Spleen (tissue), 7 donors: ENCODE measurements around the gene YIPF2.

Experiments
- POLR2A ChIP-seq, 3 donors: fragments of 450-650 bp; IDR thresholded peaks; one replicate each; pipeline ENCODE4 v1.5.1; 2017; ENCODE audit warnings: antibody characterized with exemption in 3 of 3, mild to moderate bottlenecking in 1 of 3
- POLR2AphosphoS5 ChIP-seq, 3 donors: sonication (generic); formaldehyde crosslinking; IDR thresholded peaks; one replicate each; pipeline ENCODE4 v1.5.1; 2017; ENCODE audit warnings: antibody characterized with exemption in 3 of 3
- TF ChIP-seq, protein P1 (sequence below), 11 experiments: fragments of 200-600 bp in 7 of 11; fragments of 450-650 bp in 4 of 11; sonication (generic) in 4 of 11; IDR thresholded peaks in 8 of 11; conservative IDR thresholded peaks in 3 of 11; 1 replicate in 7 of 11; 2 replicates in 4 of 11; pipeline versions ENCODE4 v1.4.0 to v1.8.0; 2016 to 2021; ENCODE audit warnings: antibody characterized with exemption in 11 of 11, inconsistent platforms in 4 of 11, mild to moderate bottlenecking in 1 of 11
- donor health status: DM: no; HTN: no; CAD: no; lungs with moderate emphysema.
- donor health status: DM: no; HTN: no; CAD: no.
- donor health status: DM: no; HTN: no; CAD: no.

DNA sequence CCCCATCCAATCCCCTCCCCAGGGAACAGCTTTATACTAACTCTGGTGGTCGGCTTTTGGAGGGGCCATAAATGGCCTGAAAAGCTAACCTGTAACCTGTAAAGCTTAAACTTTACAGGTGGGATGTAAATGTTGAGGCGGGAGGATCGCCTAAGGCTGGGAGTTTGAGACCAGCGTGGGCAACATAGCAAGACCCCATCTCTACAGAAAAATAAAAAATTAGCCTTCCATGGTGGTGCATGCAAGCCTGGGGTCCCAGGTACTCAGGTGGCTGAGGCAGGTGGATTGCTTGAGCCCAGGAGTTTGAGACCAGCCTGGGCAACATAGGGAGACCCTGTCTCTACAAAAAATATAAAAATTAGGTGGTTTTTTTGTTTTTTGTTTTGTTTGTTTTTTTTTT lies 38.6 kb downstream of the YIPF2 start:
- TF ChIP-seq, protein P1, sequence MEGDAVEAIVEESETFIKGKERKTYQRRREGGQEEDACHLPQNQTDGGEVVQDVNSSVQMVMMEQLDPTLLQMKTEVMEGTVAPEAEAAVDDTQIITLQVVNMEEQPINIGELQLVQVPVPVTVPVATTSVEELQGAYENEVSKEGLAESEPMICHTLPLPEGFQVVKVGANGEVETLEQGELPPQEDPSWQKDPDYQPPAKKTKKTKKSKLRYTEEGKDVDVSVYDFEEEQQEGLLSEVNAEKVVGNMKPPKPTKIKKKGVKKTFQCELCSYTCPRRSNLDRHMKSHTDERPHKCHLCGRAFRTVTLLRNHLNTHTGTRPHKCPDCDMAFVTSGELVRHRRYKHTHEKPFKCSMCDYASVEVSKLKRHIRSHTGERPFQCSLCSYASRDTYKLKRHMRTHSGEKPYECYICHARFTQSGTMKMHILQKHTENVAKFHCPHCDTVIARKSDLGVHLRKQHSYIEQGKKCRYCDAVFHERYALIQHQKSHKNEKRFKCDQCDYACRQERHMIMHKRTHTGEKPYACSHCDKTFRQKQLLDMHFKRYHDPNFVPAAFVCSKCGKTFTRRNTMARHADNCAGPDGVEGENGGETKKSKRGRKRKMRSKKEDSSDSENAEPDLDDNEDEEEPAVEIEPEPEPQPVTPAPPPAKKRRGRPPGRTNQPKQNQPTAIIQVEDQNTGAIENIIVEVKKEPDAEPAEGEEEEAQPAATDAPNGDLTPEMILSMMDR (IDR thresholded peaks at IDR 0.05 in 8 of 11, conservative IDR thresholded peaks at IDR 0.05 in 3 of 11) = no peak
- TF ChIP-seq POLR2A (IDR thresholded peaks at IDR 0.05) = no peak
- no peak for TF ChIP-seq POLR2AphosphoS5 (IDR thresholded peaks at IDR 0.05)
